ENCODE measurements around the gene DAPP1. TPM values are rescaled to one million over a fixed set of nuclear protein-coding genes. Genes with fewer than 3 reads are reported as not detected.

The DAPP1 gene
- total RNA-seq, 1 experiment from 2014 or later: 7.9 TPM

- Histone ChIP-seq H3K27ac (no peak overlapping the region), H3K4me2 (no peak overlapping the region), H3K4me1 (replicated peaks; ENCODE audit: insufficient read depth) (peaks cover 14% of the 10 kb centered on the region; the same call in 1 of the 2 replicates), H3F3A (ENCODE audit: insufficient read depth, low read depth) (no peaks in the 10 kb centered on the region; the same call in 1 of the 2 replicates), H3K27me3 (ENCODE audit: insufficient read depth, low read depth) (no peaks in the 10 kb centered on the region), H3K9me3 (ENCODE audit: insufficient read depth, low read depth) (no peaks in the 10 kb centered on the region), H3K4me3 (no peak overlapping the region), H3K9me2 (ENCODE audit: insufficient read depth) (no peaks in the 10 kb centered on the region; the same call in 1 of the 2 replicates), H3K36me3 (ENCODE audit: low read depth) (peaks cover 4% of the 10 kb centered on the region; the same call in 1 of the 2 replicates), H4K20me1 (ENCODE audit: insufficient read depth) (no peaks in the 10 kb centered on the region), H3K79me2 (ENCODE audit: low read depth) (no peaks in the 10 kb centered on the region), H2AFZ (no peak overlapping the region)
- no peak for TF ChIP-seq CTCF (conservative IDR thresholded peaks at IDR 0.05)
- TF ChIP-seq EZH2 (IDR thresholded peaks at IDR 0.05; ENCODE audit: low read depth): no peak
- intact Hi-C loops (cut with micrococcal nuclease; ENCODE audit: unreplicated experiment): no loop called here
- no peak for DNase-seq
- no TSS peak for BruUV-seq (replicated peaks)
- ChIA-PET CTCF (no interaction called here), POLR2A (ENCODE audit: unreplicated experiment) (no interaction called here)
Measured at GRCh38 chr4:99853999-99854398, 37.4 kb downstream of the DAPP1 start.

GRCh38 chr4:99855678-99856077 is 39.1 kb downstream of the DAPP1 start:
- BruUV-seq (replicated peaks): no TSS peak

GRCh38 chr4:99856166-99856565 is 39.5 kb downstream of the DAPP1 start:
- peak overlapping the region; percentile 31; the same call in 1 of the 2 replicates for H3K27ac ChIP-seq
- TF ChIP-seq EZH2 (IDR thresholded peaks at IDR 0.05; ENCODE audit: low read depth) (no peak), CTCF (conservative IDR thresholded peaks at IDR 0.05) (no peak)
- no peaks in the 10 kb centered on the region for H3K27me3 ChIP-seq (ENCODE audit: insufficient read depth, low read depth)
- peaks cover 14% of the 10 kb centered on the region; the same call in 1 of the 2 replicates for H3K4me1 ChIP-seq (replicated peaks; ENCODE audit: insufficient read depth)
- H3K9me2 ChIP-seq (ENCODE audit: insufficient read depth): no peaks in the 10 kb centered on the region; the same call in 1 of the 2 replicates
- H2AFZ ChIP-seq: no peak overlapping the region
- peak in 1 of 2 experiments; percentile 69 for DNase-seq
- H4K20me1 ChIP-seq (ENCODE audit: insufficient read depth): no peaks in the 10 kb centered on the region
- no peaks in the 10 kb centered on the region for H3K79me2 ChIP-seq (ENCODE audit: low read depth)
- ChIA-PET POLR2A (ENCODE audit: unreplicated experiment) (no interaction called here), CTCF (no interaction called here)
- H3K9me3 ChIP-seq (ENCODE audit: insufficient read depth, low read depth): no peaks in the 10 kb centered on the region
- peaks cover 4% of the 10 kb centered on the region; the same call in 1 of the 2 replicates for H3K36me3 ChIP-seq (ENCODE audit: low read depth)
- no peaks in the 10 kb centered on the region; the same call in 1 of the 2 replicates for H3F3A ChIP-seq (ENCODE audit: insufficient read depth, low read depth)
- intact Hi-C loops (cut with micrococcal nuclease; ENCODE audit: unreplicated experiment): no loop called here
- peak overlapping the region; percentile 8; the same call in 1 of the 2 replicates for H3K4me2 ChIP-seq
- no TSS peak for BruUV-seq (replicated peaks)
- H3K4me3 ChIP-seq: no peak overlapping the region

More at GRCh38 chr4:99855678-99856077, 39.1 kb downstream of the DAPP1 start:
- Histone ChIP-seq H3K9me2 (ENCODE audit: insufficient read depth) (no peaks in the 10 kb centered on the region; the same call in 1 of the 2 replicates), H3K36me3 (ENCODE audit: low read depth) (peaks cover 4% of the 10 kb centered on the region; the same call in 1 of the 2 replicates), H3K4me1 (replicated peaks; ENCODE audit: insufficient read depth) (peaks cover 14% of the 10 kb centered on the region; the same call in 1 of the 2 replicates), H3K27me3 (ENCODE audit: insufficient read depth, low read depth) (no peaks in the 10 kb centered on the region), H4K20me1 (ENCODE audit: insufficient read depth) (no peaks in the 10 kb centered on the region), H3K9me3 (ENCODE audit: insufficient read depth, low read depth) (no peaks in the 10 kb centered on the region), H3F3A (ENCODE audit: insufficient read depth, low read depth) (no peaks in the 10 kb centered on the region; the same call in 1 of the 2 replicates), H3K4me2 (no peak overlapping the region), H3K79me2 (ENCODE audit: low read depth) (no peaks in the 10 kb centered on the region), H2AFZ (no peak overlapping the region), H3K4me3 (no peak overlapping the region), H3K27ac (peak overlapping the region; percentile 31; the same call in 1 of the 2 replicates)
- CTCF ChIA-PET: no interaction called here
- POLR2A ChIA-PET (ENCODE audit: unreplicated experiment): no interaction called here
- DNase-seq: no peak
- TF ChIP-seq EZH2 (IDR thresholded peaks at IDR 0.05; ENCODE audit: low read depth) (no peak), CTCF (conservative IDR thresholded peaks at IDR 0.05) (no peak)
- intact Hi-C loops (cut with micrococcal nuclease; ENCODE audit: unreplicated experiment): no loop called here

All from PC-9 (cell line).